ENCODE results near the gene DGKQ. TPM values are rescaled to one million over a fixed set of nuclear protein-coding genes. Genes with fewer than 3 reads are reported as not detected.
A peak's percentile ranks its signal among the peaks of the same experiment; 100 is the strongest.

The DGKQ gene
- total and polyA plus RNA-seq, 7 experiments from 2014 or later, result 1.5 to 28.0 (median 16.5) TPM

DNA sequence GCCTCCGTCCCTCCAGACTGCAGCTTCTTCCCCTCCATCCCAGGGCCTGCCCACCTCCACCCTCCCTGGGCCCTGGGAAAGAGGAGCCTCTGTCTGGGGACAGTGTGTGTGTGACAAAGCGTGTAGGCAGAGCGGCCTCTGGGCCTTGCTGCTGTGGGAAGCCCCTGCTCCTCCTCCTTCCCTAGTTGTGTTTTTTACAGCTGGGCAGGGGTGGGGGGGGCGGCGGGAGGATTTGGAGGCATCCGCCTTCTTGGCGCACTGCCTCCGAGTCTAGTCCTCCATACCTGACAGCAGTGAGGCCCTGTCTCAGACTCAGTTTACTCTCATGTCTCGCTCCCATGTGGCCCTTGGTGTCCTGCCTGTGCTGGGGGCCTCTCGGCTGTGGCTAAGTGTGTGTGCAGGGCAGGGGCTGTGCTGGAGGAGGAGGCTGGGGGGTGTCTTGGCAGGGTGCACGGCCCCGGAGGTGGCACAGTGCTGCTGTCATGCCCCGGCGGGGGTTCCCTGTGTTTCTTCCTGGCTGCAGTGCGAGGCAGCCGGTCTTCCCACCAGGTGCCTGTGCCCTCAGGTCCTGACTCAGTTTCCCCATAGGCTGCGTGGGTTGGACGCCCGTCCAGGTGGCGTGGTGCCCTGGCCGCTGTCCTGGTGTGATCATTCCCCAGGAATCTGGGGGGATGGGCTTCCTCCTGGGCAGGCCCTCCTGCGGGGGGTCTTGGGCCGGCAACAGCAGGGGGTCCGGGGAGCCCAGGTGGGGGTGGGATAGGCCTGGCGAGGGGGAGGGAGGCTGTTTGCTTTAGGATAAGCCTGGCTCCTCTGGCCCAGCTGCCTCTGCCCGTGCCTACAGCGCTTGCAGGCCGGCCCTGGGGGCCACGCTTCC, 45.0 kb upstream of the DGKQ start:
- CTCF ChIA-PET, result no interaction called here
- H3K27me3 Mint-ChIP-seq, result no peaks in the 10 kb centered on the region
- H3K9me3 Mint-ChIP-seq, result no peaks in the 10 kb centered on the region
- POLR2A ChIA-PET, result no interaction called here
- Histone ChIP-seq H3K9me3 (ENCODE audit: control insufficient read depth in 2 of 3, low read length in 3 of 3) (no peaks in the 10 kb centered on the region), H3K4me1 (ENCODE audit: control insufficient read depth in 2 of 2, insufficient read depth in 2 of 2, low read length in 2 of 2) (no peaks in the 10 kb centered on the region), H3K4me3 (ENCODE audit: low read length) (no peak overlapping the region), H3K36me3 (ENCODE audit: control insufficient read depth in 2 of 3, insufficient read depth in 3 of 3, low read length in 3 of 3) (peaks cover 0 to 9% (median 0%) of the 10 kb centered on the region in 3 experiments), H3K27ac (ENCODE audit: low read depth, low read length) (no peak overlapping the region), H3K27me3 (ENCODE audit: control insufficient read depth in 2 of 2, insufficient read depth in 2 of 2, low read length in 2 of 2) (no peaks in the 10 kb centered on the region)
- peak overlapping the region in 1 of 9 donors; percentile 36 for H3K27ac Mint-ChIP-seq
- H3K36me3 Mint-ChIP-seq, result peaks cover 0 to 2% (median 0%) of the 10 kb centered on the region in 5 donors
- H3K4me1 Mint-ChIP-seq, result peaks cover 5 to 13% (median 6%) of the 10 kb centered on the region in 7 donors
- DNase-seq, result no peak
- intact Hi-C loops (cut with micrococcal nuclease), result no loop called here
- H3K4me3 Mint-ChIP-seq, result peak overlapping the region in 1 of 10 donors; percentile 29
- ATAC-seq, result no peak

DNA sequence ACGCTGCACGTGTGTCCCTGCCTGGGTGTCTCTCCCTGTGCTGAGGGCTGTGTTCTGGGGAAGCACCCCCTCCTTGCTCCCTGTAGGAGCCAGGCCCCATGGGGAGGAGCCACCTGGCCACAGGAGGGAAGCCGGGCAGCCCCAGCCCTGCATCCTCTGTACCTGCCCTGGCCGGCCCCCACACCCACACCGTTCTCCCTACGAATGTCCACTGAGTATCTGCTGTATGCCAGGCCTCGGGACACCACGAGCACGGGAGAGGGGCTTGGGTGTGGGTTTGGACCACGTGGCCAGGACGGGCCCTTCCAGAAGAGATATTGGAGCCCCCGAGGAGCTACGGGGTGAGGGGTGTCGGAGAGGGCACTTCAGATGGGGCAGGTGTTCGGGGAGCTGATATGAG, 44.3 kb upstream of the DGKQ start:
- POLR2A ChIA-PET, result no interaction called here
- no peaks in the 10 kb centered on the region for H3K4me1 ChIP-seq (ENCODE audit: control insufficient read depth in 2 of 2, insufficient read depth in 2 of 2, low read length in 2 of 2)
- CTCF ChIA-PET, result no interaction called here
- no peak overlapping the region for H3K4me3 ChIP-seq (ENCODE audit: low read length)
- Mint-ChIP-seq H3K27me3 (no peaks in the 10 kb centered on the region), H3K36me3 (peaks cover 0 to 2% (median 0%) of the 10 kb centered on the region in 5 donors), H3K27ac (no peak overlapping the region), H3K4me3 (no peak overlapping the region), H3K9me3 (no peaks in the 10 kb centered on the region), H3K4me1 (peaks cover 5 to 13% (median 6%) of the 10 kb centered on the region in 7 donors)
- H3K36me3 ChIP-seq (ENCODE audit: control insufficient read depth in 2 of 3, insufficient read depth in 3 of 3, low read length in 3 of 3), result peaks cover 0 to 5% (median 0%) of the 10 kb centered on the region in 3 experiments
- ATAC-seq (no peak), DNase-seq (no peak)
- H3K27ac ChIP-seq (ENCODE audit: low read depth, low read length), result no peak overlapping the region
- H3K27me3 ChIP-seq (ENCODE audit: control insufficient read depth in 2 of 2, insufficient read depth in 2 of 2, low read length in 2 of 2), result no peaks in the 10 kb centered on the region
- H3K9me3 ChIP-seq (ENCODE audit: control insufficient read depth in 2 of 3, low read length in 3 of 3), result no peaks in the 10 kb centered on the region
- intact Hi-C loops (cut with micrococcal nuclease), result no loop called here

GRCh38 chr4:1017211-1017610, 43.8 kb upstream of the DGKQ start:
- CTCF ChIA-PET, result no interaction called here

DNA sequence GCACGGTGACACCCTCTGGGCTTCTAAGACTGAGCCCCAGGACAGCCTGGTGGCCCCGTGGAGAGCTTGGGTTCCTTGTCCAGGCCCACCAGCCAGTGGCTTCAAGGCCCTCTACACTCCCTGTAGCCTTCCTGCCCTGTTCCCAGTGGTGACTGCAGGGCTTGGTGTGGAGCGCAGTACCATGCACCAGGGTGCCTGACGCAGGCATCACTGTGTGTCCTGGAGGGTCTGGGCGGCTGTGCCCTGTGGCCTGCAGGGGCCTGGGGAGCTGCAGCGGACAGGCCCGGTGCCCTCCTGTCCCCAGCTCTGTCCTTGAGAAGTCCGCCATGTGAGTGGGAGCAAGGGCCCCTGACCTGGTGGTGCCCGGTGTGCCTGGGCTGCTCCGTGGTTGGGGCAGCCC, 42.4 kb upstream of the DGKQ start:
- no peaks in the 10 kb centered on the region for H3K9me3 Mint-ChIP-seq
- H3K4me3 Mint-ChIP-seq, result peak overlapping the region in 1 of 10 donors; percentile 41
- ChIA-PET POLR2A (no interaction called here), CTCF (no interaction called here)
- H3K4me1 ChIP-seq (ENCODE audit: control insufficient read depth in 2 of 2, insufficient read depth in 2 of 2, low read length in 2 of 2), result no peaks in the 10 kb centered on the region
- H3K9me3 ChIP-seq (ENCODE audit: control insufficient read depth in 2 of 3, low read length in 3 of 3), result no peaks in the 10 kb centered on the region
- H3K36me3 Mint-ChIP-seq, result peaks cover 0 to 2% (median 0%) of the 10 kb centered on the region in 5 donors
- no peak overlapping the region for H3K27ac Mint-ChIP-seq
- H3K4me3 ChIP-seq (ENCODE audit: low read length), result no peak overlapping the region
- no peaks in the 10 kb centered on the region for H3K36me3 ChIP-seq (ENCODE audit: control insufficient read depth in 2 of 3, insufficient read depth in 3 of 3, low read length in 3 of 3)
- H3K4me1 Mint-ChIP-seq, result peaks cover 5 to 13% (median 6%) of the 10 kb centered on the region in 7 donors
- intact Hi-C loops (cut with micrococcal nuclease), result no loop called here
- H3K27me3 ChIP-seq (ENCODE audit: control insufficient read depth in 2 of 2, insufficient read depth in 2 of 2, low read length in 2 of 2), result no peaks in the 10 kb centered on the region
- no peaks in the 10 kb centered on the region for H3K27me3 Mint-ChIP-seq
- H3K27ac ChIP-seq (ENCODE audit: low read depth, low read length), result no peak overlapping the region
- ATAC-seq, result no peak
- DNase-seq, result no peak

More at GRCh38 chr4:1017211-1017610, 43.8 kb upstream of the DGKQ start:
- DNase-seq (no peak), ATAC-seq (no peak)
- Histone ChIP-seq H3K4me3 (ENCODE audit: low read length) (no peak overlapping the region), H3K4me1 (ENCODE audit: control insufficient read depth in 2 of 2, insufficient read depth in 2 of 2, low read length in 2 of 2) (no peaks in the 10 kb centered on the region), H3K9me3 (ENCODE audit: control insufficient read depth in 2 of 3, low read length in 3 of 3) (no peaks in the 10 kb centered on the region), H3K36me3 (ENCODE audit: control insufficient read depth in 2 of 3, insufficient read depth in 3 of 3, low read length in 3 of 3) (no peaks in the 10 kb centered on the region), H3K27me3 (ENCODE audit: control insufficient read depth in 2 of 2, insufficient read depth in 2 of 2, low read length in 2 of 2) (no peaks in the 10 kb centered on the region), H3K27ac (ENCODE audit: low read depth, low read length) (no peak overlapping the region)
- intact Hi-C loops (cut with micrococcal nuclease), result no loop called here
- Mint-ChIP-seq H3K9me3 (no peaks in the 10 kb centered on the region), H3K36me3 (peaks cover 0 to 2% (median 0%) of the 10 kb centered on the region in 5 donors), H3K4me3 (no peak overlapping the region), H3K27me3 (no peaks in the 10 kb centered on the region), H3K27ac (no peak overlapping the region), H3K4me1 (peaks cover 5 to 13% (median 6%) of the 10 kb centered on the region in 7 donors)
- POLR2A ChIA-PET, result no interaction called here

GRCh38 chr4:1015179-1015578, 41.8 kb upstream of the DGKQ start:
- no peaks in the 10 kb centered on the region for H3K9me3 Mint-ChIP-seq
- intact Hi-C loops (cut with micrococcal nuclease), result no loop called here
- no peaks in the 10 kb centered on the region for H3K9me3 ChIP-seq (ENCODE audit: control insufficient read depth in 2 of 3, low read length in 3 of 3)
- ChIA-PET CTCF (no interaction called here), POLR2A (no interaction called here)
- peaks cover 0 to 2% (median 0%) of the 10 kb centered on the region in 5 donors for H3K36me3 Mint-ChIP-seq
- peaks cover 10 to 18% (median 11%) of the 10 kb centered on the region in 7 donors for H3K4me1 Mint-ChIP-seq
- no peak overlapping the region for H3K27ac ChIP-seq (ENCODE audit: low read depth, low read length)
- DNase-seq (no peak), ATAC-seq (no peak)
- no peaks in the 10 kb centered on the region for H3K36me3 ChIP-seq (ENCODE audit: control insufficient read depth in 2 of 3, insufficient read depth in 3 of 3, low read length in 3 of 3)
- H3K27ac Mint-ChIP-seq, result no peak overlapping the region
- no peaks in the 10 kb centered on the region for H3K27me3 ChIP-seq (ENCODE audit: control insufficient read depth in 2 of 2, insufficient read depth in 2 of 2, low read length in 2 of 2)
- no peaks in the 10 kb centered on the region for H3K27me3 Mint-ChIP-seq
- no peak overlapping the region for H3K4me3 ChIP-seq (ENCODE audit: low read length)
- H3K4me1 ChIP-seq (ENCODE audit: control insufficient read depth in 2 of 2, insufficient read depth in 2 of 2, low read length in 2 of 2), result peaks cover 0 to 4% of the 10 kb centered on the region in 2 donors
- no peak overlapping the region for H3K4me3 Mint-ChIP-seq

DNA sequence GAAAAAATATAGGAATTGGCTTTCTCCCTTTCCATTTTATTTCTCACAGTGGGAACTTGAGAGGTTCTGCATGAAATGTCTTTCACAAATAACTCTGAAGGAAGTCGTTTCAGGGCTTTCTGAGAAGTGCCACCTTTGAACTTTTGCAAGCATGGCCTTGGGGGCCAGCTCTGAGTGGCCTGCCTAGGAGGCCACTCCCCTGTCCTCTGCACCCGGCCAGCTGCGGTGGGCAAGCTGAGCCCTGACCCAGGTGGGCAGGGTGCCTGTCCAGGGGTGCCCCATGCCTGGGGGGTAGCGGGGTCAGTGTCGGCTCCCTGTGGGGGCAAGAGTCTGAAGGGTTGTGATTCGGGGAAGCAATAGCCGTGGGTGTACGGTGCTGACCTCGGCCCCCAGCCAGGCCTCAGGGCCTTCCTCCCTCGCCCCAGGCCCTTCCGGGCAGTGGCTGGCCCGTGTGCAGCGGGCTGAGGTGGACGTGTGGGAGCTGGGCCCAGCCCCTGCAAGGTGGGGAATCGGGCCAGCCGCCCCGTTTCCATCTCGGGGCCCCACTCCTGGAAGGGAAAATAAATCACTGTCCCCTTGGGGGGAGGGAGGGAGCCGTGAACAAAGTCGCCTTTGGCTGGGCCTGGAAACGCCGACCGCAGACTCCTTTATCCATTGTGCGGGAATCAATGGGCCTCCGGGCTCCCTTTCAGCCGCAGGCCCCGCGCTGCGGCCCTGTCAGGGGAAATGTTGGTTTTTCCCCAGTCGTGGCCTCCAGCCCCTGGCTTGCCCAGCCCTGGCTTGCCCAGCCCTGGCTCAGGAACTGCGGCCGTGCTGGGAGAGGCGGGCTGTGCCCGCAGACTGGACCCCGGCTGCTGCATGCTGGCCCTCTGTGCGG, 41.2 kb upstream of the DGKQ start:
- Mint-ChIP-seq H3K27me3 (no peaks in the 10 kb centered on the region), H3K4me1 (peaks cover 6 to 15% (median 10%) of the 10 kb centered on the region in 7 donors), H3K36me3 (peaks cover 0 to 2% (median 0%) of the 10 kb centered on the region in 5 donors), H3K27ac (peak overlapping the region in 1 of 9 donors; percentile 81), H3K4me3 (peak overlapping the region in 5 of 10 donors; percentile 6 to 55 (median 35)), H3K9me3 (peaks cover 0 to 2% (median 0%) of the 10 kb centered on the region in 11 donors)
- Histone ChIP-seq H3K4me1 (ENCODE audit: control insufficient read depth in 2 of 2, insufficient read depth in 2 of 2, low read length in 2 of 2) (peaks cover 0 to 5% of the 10 kb centered on the region in 2 donors), H3K27me3 (ENCODE audit: control insufficient read depth in 2 of 2, insufficient read depth in 2 of 2, low read length in 2 of 2) (no peaks in the 10 kb centered on the region), H3K27ac (ENCODE audit: low read depth, low read length) (no peak overlapping the region), H3K4me3 (ENCODE audit: low read length) (no peak overlapping the region), H3K9me3 (ENCODE audit: control insufficient read depth in 2 of 3, low read length in 3 of 3) (no peaks in the 10 kb centered on the region), H3K36me3 (ENCODE audit: control insufficient read depth in 2 of 3, insufficient read depth in 3 of 3, low read length in 3 of 3) (no peaks in the 10 kb centered on the region)
- intact Hi-C loops (cut with micrococcal nuclease), result loop anchor here (5.0 kb wide), 3 partner anchors 43 to 698 kb away; partner anchors contain the start of genes CTBP1 (in 2 of the 2) and SLBP (in 1 of the 2)
- ChIA-PET POLR2A (no interaction called here), CTCF (no interaction called here)
- DNase-seq (no peak), ATAC-seq (no peak)

All from naive thymus-derived CD4-positive, alpha-beta T cell (primary cell).